ENCODE results near the gene UNG. TPM values are rescaled to one million over a fixed set of nuclear protein-coding genes. Genes with fewer than 3 reads are reported as not detected.

The UNG gene
- total RNA-seq, 1 donor from 2014 or later: 17.8 TPM

- no peak for DNase-seq
These were observed 7.7 kb upstream of the UNG start for GRCh38 chr12:109089683-109090082.

- DNase-seq: no peak
These were observed 4.8 kb upstream of the UNG start for GRCh38 chr12:109092497-109093021.

- peak; percentile 91 for DNase-seq
These were observed 4.1 kb upstream of the UNG start, which contains the start of gene ALKBH2 for GRCh38 chr12:109093022-109093918. Gene ALKBH2 (minus strand): TSS chr12:109093472. CDS start chr12:109092786, 686 bp downstream.

GRCh38 chr12:109097140-109097434, 310 bp upstream of the UNG start:
- DNase-seq: no peak

- no peak for DNase-seq
These were observed 797 bp downstream of the UNG start for GRCh38 chr12:109098183-109098604.

- peak; percentile 13 for DNase-seq
These were observed 1.3 kb downstream of the UNG start for GRCh38 chr12:109098651-109099050.

- DNase-seq: no peak
These were observed 2.1 kb downstream of the UNG start for GRCh38 chr12:109099431-109100020.

- DNase-seq: no peak
These were observed 3.3 kb downstream of the UNG start for GRCh38 chr12:109100741-109101140.

- no peak for DNase-seq
These were observed 5.1 kb downstream of the UNG start for GRCh38 chr12:109102491-109102890.

- no peak for DNase-seq
These were observed 7.8 kb downstream of the UNG start for GRCh38 chr12:109105176-109105575.

GRCh38 chr12:109109746-109110350, 12.5 kb downstream of the UNG start:
- no peak for DNase-seq

- peak; percentile 59 for DNase-seq
These were observed 13.6 kb downstream of the UNG start for GRCh38 chr12:109110988-109111495.

GRCh38 chr12:109112720-109113465, 15.5 kb downstream of the UNG start:
- DNase-seq: no peak

- no peak for DNase-seq
These were observed 16.4 kb downstream of the UNG start for GRCh38 chr12:109113661-109114321.

- no peak for DNase-seq
These were observed 17.2 kb downstream of the UNG start for GRCh38 chr12:109114644-109115043.

- DNase-seq: no peak
These were observed 18.0 kb downstream of the UNG start for GRCh38 chr12:109115404-109115757.

GRCh38 chr12:109115758-109116610, 18.6 kb downstream of the UNG start, which contains the start of gene ACACB:
Gene ACACB (plus strand): TSS chr12:109116587. CDS start chr12:109139406, 22,819 bp downstream.
- DNase-seq: no peak

GRCh38 chr12:109116611-109116949, 19.2 kb downstream of the UNG start:
- DNase-seq: no peak

GRCh38 chr12:109120095-109120494, 22.7 kb downstream of the UNG start:
- no peak for DNase-seq

GRCh38 chr12:109120557-109120956, 23.2 kb downstream of the UNG start:
- no peak for DNase-seq
